Stomach (tissue), 9 donors: ENCODE results near the gene MAP3K10. TPM values are rescaled to one million over a fixed set of nuclear protein-coding genes. Genes with fewer than 3 reads are reported as not detected.

Experiments used
- DNase-seq, 2 donors: peaks; one replicate each; pipeline versions ENCODE4 v3.0.0 to v3.0.0-alpha.2; 2013 to 2019
- H3K27ac ChIP-seq, 5 donors: fragments of 200-600 bp in 4 of 5; sonication (generic) in 4 of 5; one replicate each; pipeline ENCODE4 v1.5.1; 2013 to 2019; ENCODE audit warnings: mild to moderate bottlenecking in 1 of 5, moderate library complexity in 1 of 5
- H3K27me3 ChIP-seq, 3 donors: fragments of 200-600 bp; sonication (generic); one replicate each; pipeline ENCODE4 v1.5.1; 2017 to 2019; ENCODE audit warnings: mixed run types in 1 of 3
- H3K36me3 ChIP-seq, 4 donors: fragments of 200-600 bp; sonication (generic); 1 replicate in 3 of 4; 2 replicates in 1 of 4; pipeline ENCODE4 v1.5.1; 2016 to 2019
- H3K4me1 ChIP-seq, 4 donors: fragments of 200-600 bp; sonication (generic); one replicate each; pipeline ENCODE4 v1.5.1; 2016 to 2019
- H3K4me3 ChIP-seq, 4 donors: fragments of 200-600 bp; sonication (generic) in 3 of 4; one replicate each; pipeline ENCODE4 v1.5.1; 2016 to 2019; ENCODE audit warnings: mild to moderate bottlenecking in 1 of 4
- H3K9me3 ChIP-seq, 4 donors: fragments of 200-600 bp; sonication (generic); one replicate each; pipeline ENCODE4 v1.5.1; 2016 to 2019
- CTCF ChIP-seq, 7 experiments: fragments of 450-650 bp in 4 of 7; fragments of 200-600 bp in 3 of 7; sonication (generic) in 3 of 7; IDR thresholded peaks; one replicate each; pipeline ENCODE4 v1.5.1; 2016 to 2019; ENCODE audit warnings: antibody characterized with exemption in 7 of 7, control low read depth in 2 of 7, mild to moderate bottlenecking in 1 of 7
- EP300 ChIP-seq: sonication (generic); formaldehyde crosslinking; IDR thresholded peaks from one replicate; pipeline ENCODE4 v1.6.1; 2017; ENCODE audit warnings: antibody characterized with exemption
- POLR2A ChIP-seq, 4 donors: fragments of 450-650 bp; IDR thresholded peaks; one replicate each; pipeline ENCODE4 v1.6.1; 2016; ENCODE audit warnings: antibody characterized with exemption in 4 of 4, control low read depth in 2 of 4, mild to moderate bottlenecking in 1 of 4, moderate library complexity in 1 of 4
- POLR2AphosphoS5 ChIP-seq, 3 donors: sonication (generic); formaldehyde crosslinking; IDR thresholded peaks; one replicate each; pipeline ENCODE4 v1.6.1; 2016; ENCODE audit warnings: antibody characterized with exemption in 3 of 3
- WGBS, 5 donors: extraction: QIAGEN DNeasy Blood & Tissue Kit in 3 of 5; methylation state at CpG; one replicate each; pipeline versions ENCODE4 v1.1.5 to v1.1.7; 2013 to 2018; 5-methylcytosine and 5-hydroxymethylcytosine counted together
- intact Hi-C: fragments of 100-400 bp; cut with DNase I; formaldehyde crosslinking; loops from one replicate; pipeline ENCODE4 v1.15.1; 2023; ENCODE audit warnings: low total_unique reads
- polyA plus RNA-seq, 3 donors: library from polyadenylated mRNA; stranded (reverse); fragments of 200-250 nt; gene quantifications; one replicate each; pipeline ENCODE4 v1.2.3, GENCODE V29; 2013
- total RNA-seq, 5 donors: library from RNA; depleted of rRNA; stranded (reverse); fragments of >200 nt; gene quantifications; one replicate each; pipeline versions ENCODE4 v1.1.0 to v1.2.3, GENCODE V29; 2014 to 2016
- donor health status: healthy with polysubstance abuse.
- donor health status: Bipolar disorder and iron deficiency.
- donor health status: healthy.

MAP3K10 gene
- total and polyA plus RNA-seq, 8 donors = 5.2 to 34.5 (median 12.7) TPM

GRCh38 chr19:40263440-40264313 lies 72.5 kb downstream of the MAP3K10 start:
- Histone ChIP-seq H3K4me1 (peaks cover 4 to 29% (median 20%) of the 10 kb centered on the region in 4 donors), H3K27ac (no peak overlapping the region), H3K36me3 (peaks cover 22 to 44% (median 42%) of the 10 kb centered on the region in 4 donors), H3K27me3 (no peaks in the 10 kb centered on the region), H3K9me3 (no peaks in the 10 kb centered on the region), H3K4me3 (no peak overlapping the region)
- TF ChIP-seq CTCF (IDR thresholded peaks at IDR 0.05) (no peak), EP300 (no peak), POLR2AphosphoS5 (IDR thresholded peaks at IDR 0.05) (no peak), POLR2A (IDR thresholded peaks at IDR 0.05) (no peak)
- WGBS, 5 donors = 91 to 96% (median 94%) methylated on average over 19 to 24 of the region's 24 CpGs
- no peak for DNase-seq
- intact Hi-C loops = no loop called here

- whole genome bisulfite sequencing, 5 donors = 87 to 93% (median 88%) methylated on average over 19 of the region's 19 CpGs
- intact Hi-C loops = no loop called here
- no peak for DNase-seq
- Histone ChIP-seq H3K4me3 (no peak overlapping the region), H3K27me3 (no peaks in the 10 kb centered on the region), H3K4me1 (peaks cover 4 to 34% (median 21%) of the 10 kb centered on the region in 4 donors), H3K36me3 (peaks cover 22 to 48% (median 46%) of the 10 kb centered on the region in 4 donors), H3K9me3 (no peaks in the 10 kb centered on the region), H3K27ac (no peak overlapping the region)
- TF ChIP-seq POLR2A (IDR thresholded peaks at IDR 0.05) (no peak), CTCF (IDR thresholded peaks at IDR 0.05) (no peak), POLR2AphosphoS5 (IDR thresholded peaks at IDR 0.05) (no peak), EP300 (no peak)
These were observed 73.3 kb downstream of the MAP3K10 start for GRCh38 chr19:40264314-40265054.

Other genes with a start within 250 kb of the MAP3K10 start
- gene PSMC4, start 220.3 kb upstream of the MAP3K10 start, total RNA-seq = 10 to 100 TPM in 4 of 5 donors, 1 to 10 TPM in 1; 3.8 to 79.7 (median 69.4) TPM
- gene PSMC4, start 220.3 kb upstream of the MAP3K10 start, polyA plus RNA-seq = 10 to 100 TPM; 58.0 to 75.6 (median 62.3) TPM
- 1 to 10 TPM in 4 of 5 donors, under 1 TPM in 1; 0.29 to 9.3 (median 3.3) TPM for gene ZNF546, start 194.4 kb upstream of the MAP3K10 start, total RNA-seq
- gene ZNF546, start 194.4 kb upstream of the MAP3K10 start, polyA plus RNA-seq = 1 to 10 TPM in 1 of 3 donors, under 1 TPM in 2; 0.68 to 1.6 (median 0.76) TPM
- 10 to 100 TPM in 3 of 5 donors, 1 to 10 TPM in 2; 6.7 to 73.9 (median 11.2) TPM for gene ZNF780B, start 135.2 kb upstream of the MAP3K10 start, total RNA-seq
- 1 to 10 TPM; 2.7 to 4.1 (median 3.6) TPM for gene ZNF780B, start 135.2 kb upstream of the MAP3K10 start, polyA plus RNA-seq
- gene ZNF780A, start 100.5 kb upstream of the MAP3K10 start, total RNA-seq = 10 to 100 TPM in 4 of 5 donors, 1 to 10 TPM in 1; 8.1 to 19.5 (median 12.6) TPM
- 10 to 100 TPM; 21.7 to 40.5 (median 22.5) TPM for gene ZNF780A, start 100.5 kb upstream of the MAP3K10 start, polyA plus RNA-seq
- under 1 TPM in 1 of 5 donors, not detected in 4; 0.37 TPM for gene TTC9B, start 27.0 kb downstream of the MAP3K10 start, total RNA-seq
- gene TTC9B, start 27.0 kb downstream of the MAP3K10 start, polyA plus RNA-seq = under 1 TPM in 1 of 3 donors, not detected in 2; 0.35 TPM
- gene CCNP, start 35.3 kb downstream of the MAP3K10 start, total RNA-seq = not detected
- under 1 TPM in 2 of 3 donors, not detected in 1; 0.19 to 0.48 TPM for gene CCNP, start 35.3 kb downstream of the MAP3K10 start, polyA plus RNA-seq
- gene AKT2, start 93.9 kb downstream of the MAP3K10 start, total RNA-seq = 100 to 1,000 TPM in 3 of 5 donors, 10 to 100 TPM in 2; 71.8 to 227 (median 104) TPM
- gene AKT2, start 93.9 kb downstream of the MAP3K10 start, polyA plus RNA-seq = 10 to 100 TPM; 26.0 to 42.5 (median 37.6) TPM
- 10 to 100 TPM in 1 of 5 donors, 1 to 10 TPM in 3, under 1 TPM in 1; 0.58 to 59.7 (median 4.5) TPM for gene C19orf47, start 157.0 kb downstream of the MAP3K10 start, total RNA-seq
- gene C19orf47, start 157.0 kb downstream of the MAP3K10 start, polyA plus RNA-seq = 10 to 100 TPM in 2 of 3 donors, 1 to 10 TPM in 1; 9.6 to 14.8 (median 14.4) TPM
- 100 to 1,000 TPM in 4 of 5 donors, 10 to 100 TPM in 1; 95.6 to 273 (median 257) TPM for gene PLD3, start 157.3 kb downstream of the MAP3K10 start, total RNA-seq
- gene PLD3, start 157.3 kb downstream of the MAP3K10 start, polyA plus RNA-seq = 10 to 100 TPM; 58.8 to 85.2 (median 74.9) TPM
- gene HIPK4, start 198.8 kb downstream of the MAP3K10 start, total RNA-seq = not detected
- under 1 TPM; 0.05 to 0.46 (median 0.12) TPM for gene HIPK4, start 198.8 kb downstream of the MAP3K10 start, polyA plus RNA-seq
- gene PRX, start 222.0 kb downstream of the MAP3K10 start, total RNA-seq = 1 to 10 TPM in 4 of 5 donors, not detected in 1; 4.3 to 8.6 (median 6.3) TPM
- gene PRX, start 222.0 kb downstream of the MAP3K10 start, polyA plus RNA-seq = 1 to 10 TPM; 1.6 to 2.7 (median 2.1) TPM
- gene SERTAD1, start 234.6 kb downstream of the MAP3K10 start, total RNA-seq = 10 to 100 TPM in 1 of 5 donors, 1 to 10 TPM in 3, not detected in 1; 8.6 to 16.8 (median 9.7) TPM
- gene SERTAD1, start 234.6 kb downstream of the MAP3K10 start, polyA plus RNA-seq = 10 to 100 TPM; 11.2 to 36.5 (median 25.2) TPM